NCI-H1417 (cell line): ENCODE data around the gene KYAT1.

Experiments used
- DNase-seq, 3 experiments: peaks; one replicate each; lab custom pipeline; 2025; lab: John Stamatoyannopoulos, UW

KYAT1 gene

DNA sequence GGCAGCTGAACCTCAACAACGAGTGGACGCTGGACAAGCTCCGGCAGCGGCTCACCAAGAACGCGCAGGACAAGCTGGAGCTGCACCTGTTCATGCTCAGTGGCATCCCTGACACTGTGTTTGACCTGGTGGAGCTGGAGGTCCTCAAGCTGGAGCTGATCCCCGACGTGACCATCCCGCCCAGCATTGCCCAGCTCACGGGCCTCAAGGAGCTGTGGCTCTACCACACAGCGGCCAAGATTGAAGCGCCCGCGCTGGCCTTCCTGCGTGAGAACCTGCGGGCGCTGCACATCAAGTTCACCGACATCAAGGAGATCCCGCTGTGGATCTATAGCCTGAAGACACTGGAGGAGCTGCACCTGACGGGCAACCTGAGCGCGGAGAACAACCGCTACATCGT is 26.6 kb upstream of the KYAT1 start:
- no peak for DNase-seq

DNA sequence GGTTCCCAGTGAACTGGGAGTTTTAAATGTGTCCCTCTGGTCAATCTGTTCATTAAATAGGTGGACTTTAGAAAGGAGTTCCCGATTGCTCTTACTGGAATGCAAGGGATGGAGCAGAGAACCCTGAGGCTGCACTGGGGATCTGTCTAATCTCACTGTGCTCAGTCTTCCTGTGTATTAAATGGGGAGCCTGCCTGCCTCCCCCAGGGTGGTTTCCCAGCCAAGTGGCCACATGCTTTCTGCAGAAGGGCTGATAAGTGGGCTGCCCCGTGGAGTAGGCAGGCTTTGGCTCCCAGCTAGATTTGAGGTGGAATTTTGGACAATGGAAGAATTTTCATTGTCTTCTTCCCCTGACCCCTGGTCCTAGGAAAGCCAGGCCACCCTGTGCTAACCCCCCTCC is 25.0 kb upstream of the KYAT1 start:
- DNase-seq, result no peak

GRCh38 chr9:128905964-128906363 is 24.2 kb upstream of the KYAT1 start:
- DNase-seq, result no peak

- no peak for DNase-seq
These were observed 22.3 kb upstream of the KYAT1 start for GRCh38 chr9:128903871-128904620.

DNA sequence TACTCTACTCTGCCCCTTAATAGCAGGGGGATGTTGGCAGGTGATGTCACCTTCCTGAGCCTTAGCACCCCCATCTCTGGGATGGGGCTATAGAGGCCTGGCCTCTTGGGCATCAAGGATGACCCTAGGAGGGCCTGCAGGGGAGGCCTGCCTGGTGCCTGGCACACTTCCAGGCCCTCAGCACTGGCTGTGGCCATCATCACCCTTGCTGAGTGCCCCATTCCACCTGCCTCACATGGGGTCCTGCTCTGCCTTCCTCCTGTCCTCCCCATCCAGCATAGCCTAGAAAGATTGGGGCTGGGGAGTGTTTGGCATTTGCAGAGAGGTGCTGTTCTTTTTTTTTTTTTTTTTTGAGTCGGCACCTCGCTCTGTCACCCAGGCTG is 21.3 kb upstream of the KYAT1 start:
- no peak for DNase-seq

DNA sequence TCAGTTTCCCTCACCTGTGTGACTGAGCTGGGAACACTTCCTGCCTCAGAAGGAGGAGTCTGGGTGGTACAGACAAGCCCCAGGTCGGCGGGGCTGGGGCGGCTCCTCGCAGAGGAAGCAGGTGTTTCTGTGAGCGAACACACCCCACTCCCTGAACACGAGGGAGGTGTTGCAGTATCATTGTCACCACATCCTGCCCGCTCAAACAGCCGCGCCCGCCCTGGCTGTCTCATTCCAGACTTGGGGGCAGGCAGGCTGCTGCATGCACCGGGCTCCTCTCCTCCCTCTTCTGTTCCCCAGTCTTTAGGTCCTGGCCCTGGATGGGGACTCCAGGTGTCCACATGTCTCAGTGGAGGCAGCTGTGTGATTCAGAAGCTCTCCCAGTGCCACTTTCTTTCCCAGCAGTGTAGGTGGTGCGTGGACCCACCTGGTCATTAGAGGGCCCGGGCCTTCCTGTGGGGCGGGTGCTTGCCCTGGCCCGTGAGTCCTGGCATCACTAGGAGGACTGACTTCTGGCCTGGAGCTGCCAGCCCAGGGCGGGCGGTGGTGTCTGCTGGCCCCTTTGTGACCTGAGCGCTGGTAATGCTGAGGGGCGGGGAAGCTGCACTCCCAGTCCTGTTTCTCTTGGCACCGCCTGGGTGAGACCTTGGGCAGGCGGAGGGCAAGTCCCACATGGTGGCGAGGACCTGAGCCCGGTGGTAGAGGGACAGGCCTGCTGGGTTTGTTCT is 20.8 kb upstream of the KYAT1 start:
- peak in 2 of 3 experiments; percentile 21 to 31 for DNase-seq

DNA sequence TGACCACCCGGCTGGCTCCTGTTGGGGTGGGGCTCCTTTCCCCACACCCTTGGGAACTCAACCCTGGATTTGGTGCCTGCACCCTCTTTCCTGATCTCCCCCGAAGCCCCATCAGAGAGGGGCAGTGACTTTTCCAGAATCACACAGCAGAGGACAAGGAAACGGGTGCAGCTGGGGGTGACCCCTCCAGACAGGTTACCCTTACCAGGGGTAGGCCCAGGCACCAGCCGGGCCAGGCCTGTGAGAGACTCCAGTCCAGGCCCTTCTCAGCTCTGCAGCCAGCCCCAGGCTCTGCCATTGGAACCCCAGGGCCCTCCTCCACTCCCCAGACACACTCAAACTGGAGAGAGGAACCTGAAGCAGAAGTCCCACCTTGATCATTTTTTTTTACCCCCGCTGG is 20.1 kb upstream of the KYAT1 start:
- DNase-seq, result no peak

- no peak for DNase-seq
These were observed 19.6 kb upstream of the KYAT1 start for GRCh38 chr9:128901379-128901778.

DNA sequence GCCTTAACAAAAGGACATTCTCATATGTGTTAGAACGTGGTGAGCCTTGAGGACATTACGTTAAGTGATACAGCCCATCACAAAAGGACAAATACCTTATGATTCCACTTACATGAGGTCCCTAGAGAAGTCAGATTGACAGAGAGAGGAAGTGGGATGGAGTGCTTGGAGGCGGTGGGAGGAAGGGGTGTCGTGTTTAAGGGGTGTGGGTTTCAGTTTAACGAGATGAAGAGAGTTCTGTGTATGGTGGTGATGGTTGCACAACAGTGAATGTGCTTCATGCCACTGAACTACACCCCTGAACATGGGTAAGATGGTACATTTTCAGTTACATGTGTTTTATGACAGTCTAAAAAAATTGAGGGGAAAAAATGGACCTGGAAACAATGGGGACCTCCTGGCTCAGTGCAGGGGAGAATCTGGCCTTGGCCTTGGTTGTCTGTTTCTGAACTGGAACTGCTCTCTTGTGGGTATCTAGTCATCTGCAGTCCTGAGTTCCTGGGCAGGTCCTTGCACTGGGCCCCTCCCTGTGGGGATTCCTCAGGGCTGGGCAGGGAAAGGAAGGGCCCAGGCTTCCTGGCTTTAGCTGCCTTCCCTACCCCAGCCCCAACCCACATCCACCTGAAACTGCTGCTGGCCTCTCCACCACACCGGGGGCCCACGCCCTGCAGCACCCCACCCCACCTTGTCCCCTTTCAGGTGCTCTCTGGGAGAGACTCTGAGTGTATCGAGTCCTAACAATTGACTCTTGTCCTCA is 18.0 kb upstream of the KYAT1 start:
- no peak for DNase-seq

GRCh38 chr9:128898845-128899565 is 17.3 kb upstream of the KYAT1 start:
- no peak for DNase-seq

DNA sequence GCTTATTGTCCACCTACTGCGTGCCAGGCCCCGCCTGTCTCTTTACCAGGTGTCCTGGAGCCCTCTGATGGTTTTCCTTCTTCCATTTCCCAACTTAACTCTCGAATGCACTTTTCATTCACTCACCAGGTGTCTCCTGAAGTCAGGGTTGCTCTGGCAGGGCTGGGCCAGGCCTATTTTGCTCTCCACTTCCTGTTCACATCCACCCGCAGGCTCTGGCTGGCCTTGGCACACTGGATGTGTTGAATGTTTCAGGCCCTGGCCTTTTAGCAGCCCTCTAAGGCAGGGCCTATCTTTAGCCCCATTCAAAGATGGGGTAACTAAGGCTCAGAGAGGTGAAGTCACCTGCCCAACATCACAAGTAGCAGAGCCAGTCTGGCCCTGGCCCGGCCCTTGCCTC is 16.6 kb upstream of the KYAT1 start:
- no peak for DNase-seq

- DNase-seq, result peak in 2 of 3 experiments; percentile 22 to 29
These were observed 13.8 kb upstream of the KYAT1 start for GRCh38 chr9:128895556-128895955.

DNA sequence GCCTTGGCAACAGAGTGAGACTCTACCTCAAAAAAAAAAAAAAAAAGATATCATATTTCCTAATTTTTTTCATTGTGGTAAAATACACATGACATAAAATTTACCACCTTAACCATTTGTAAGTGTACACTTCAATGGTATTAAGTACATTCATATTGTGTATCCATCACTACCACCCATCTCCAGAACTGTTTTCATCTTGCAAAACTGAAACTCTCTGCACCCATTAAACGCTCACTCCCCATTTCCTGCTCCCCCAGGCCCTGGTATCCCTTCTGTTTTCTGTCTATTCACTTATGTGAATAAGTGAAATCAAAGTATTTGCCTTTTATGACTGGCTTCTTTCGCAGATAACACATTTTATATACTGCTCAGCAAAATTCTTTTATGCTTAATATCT is 13.0 kb upstream of the KYAT1 start:
- no peak for DNase-seq

GRCh38 chr9:128893354-128893753 is 11.6 kb upstream of the KYAT1 start:
- DNase-seq, result no peak

DNA sequence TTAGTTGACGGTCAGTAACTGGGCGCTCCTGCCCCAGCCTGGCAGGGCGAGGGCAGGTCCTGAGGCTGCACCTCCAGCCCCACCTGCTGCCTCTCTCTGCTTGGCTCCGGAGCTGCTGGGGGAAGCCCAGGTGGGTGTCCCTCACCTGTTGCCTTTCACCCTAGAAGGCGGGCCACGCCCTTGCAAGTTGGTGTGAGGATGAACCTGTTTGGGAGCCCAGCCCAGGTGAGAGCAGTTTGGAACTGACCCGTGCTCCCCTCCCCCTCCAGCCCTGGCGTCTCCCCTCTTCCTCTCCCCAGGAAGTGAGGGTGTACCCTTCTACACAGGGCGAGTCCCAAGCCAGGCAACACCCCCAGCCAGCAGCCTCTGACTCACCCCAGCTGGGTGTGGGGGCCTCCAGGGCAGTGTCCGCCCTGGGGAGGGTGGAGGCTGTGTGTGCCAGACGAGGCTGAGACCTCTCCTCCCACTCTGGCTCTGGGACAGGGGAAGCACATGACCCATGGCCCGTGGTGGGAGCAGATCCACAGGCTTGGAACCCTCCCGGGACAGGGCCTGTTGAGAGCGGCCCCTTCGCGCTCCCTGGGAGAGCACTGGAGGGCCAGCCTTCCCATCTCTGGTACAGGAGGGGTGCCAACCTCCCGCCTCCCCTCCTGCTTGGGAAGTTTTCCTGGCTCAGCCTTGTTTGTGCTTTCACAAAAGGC is 10.6 kb upstream of the KYAT1 start:
- DNase-seq, result no peak

DNA sequence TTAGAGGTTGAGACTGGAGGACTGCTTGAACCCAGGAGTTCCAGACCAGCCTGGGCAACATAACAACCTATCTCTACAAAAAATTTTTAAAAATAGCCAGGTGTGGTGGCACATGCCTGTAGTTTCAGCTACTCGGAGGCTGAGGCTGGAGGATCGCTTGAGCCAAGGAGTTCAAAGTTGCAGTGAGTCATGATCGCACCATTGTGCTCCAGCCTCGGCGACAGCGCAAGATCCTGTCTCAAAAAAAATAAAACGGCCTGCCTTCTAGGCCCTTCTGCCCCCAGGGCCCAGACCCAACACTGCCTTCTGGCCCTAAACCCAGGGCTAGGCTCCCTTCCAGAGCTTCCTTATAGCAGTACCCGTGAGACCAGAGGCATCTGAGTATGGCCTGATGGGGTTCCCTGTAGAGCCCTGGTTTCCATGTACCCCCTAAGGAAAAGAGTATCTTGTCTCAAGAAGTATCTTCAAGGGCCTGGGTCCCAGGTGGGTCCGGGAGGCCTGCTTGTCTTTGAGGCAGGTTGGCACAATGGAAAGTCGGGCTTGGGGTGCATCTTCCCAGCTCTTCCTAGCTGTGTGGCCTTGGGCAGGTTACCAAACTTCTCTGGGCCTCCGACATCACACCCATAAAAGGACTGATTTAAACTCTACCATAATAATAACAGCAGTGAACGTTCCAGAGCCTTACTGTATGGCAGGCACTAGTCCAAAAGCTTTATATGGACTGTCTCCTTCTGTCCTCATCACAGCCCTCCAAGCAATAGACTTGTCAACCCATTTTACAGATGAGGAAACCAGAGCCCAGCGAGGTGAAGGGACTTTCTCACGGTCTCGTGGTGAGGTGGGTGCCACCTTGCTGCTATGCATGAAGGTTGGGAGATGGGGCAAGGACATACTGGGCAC is 9.8 kb upstream of the KYAT1 start:
- no peak for DNase-seq

DNA sequence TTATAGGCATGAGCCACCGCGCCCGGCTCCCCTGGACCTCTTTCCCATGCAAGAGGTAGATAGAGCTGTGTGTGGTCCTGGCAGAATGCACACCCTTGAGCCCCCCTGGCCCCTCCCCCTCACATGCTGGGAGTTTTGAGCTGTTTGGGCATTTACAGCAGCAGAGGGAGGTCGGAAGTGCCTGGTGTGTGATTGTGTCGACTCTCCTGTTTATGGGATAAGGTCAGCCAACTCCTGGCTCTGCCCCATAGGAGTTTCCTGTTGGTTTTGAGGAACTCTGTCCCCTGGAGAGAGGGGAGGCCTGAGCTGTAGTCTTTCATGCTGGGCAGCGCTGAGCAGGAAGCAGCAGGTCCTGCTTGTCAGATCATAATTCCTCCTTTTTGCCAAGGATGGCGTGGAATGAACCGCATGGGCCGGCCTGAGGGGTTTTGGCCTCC is 6.2 kb upstream of the KYAT1 start:
- DNase-seq, result no peak

GRCh38 chr9:128887049-128887448 is 5.3 kb upstream of the KYAT1 start:
- no peak for DNase-seq

- DNase-seq, result no peak
These were observed 4.6 kb upstream of the KYAT1 start for GRCh38 chr9:128886211-128886891.

GRCh38 chr9:128885798-128886197 is 4.0 kb upstream of the KYAT1 start:
- DNase-seq, result no peak
